Effector CD4-positive, alpha-beta T cell (primary cell): Measurements from ENCODE around the gene MUSTN1.

ENCODE experiments used
- DNase-seq: peaks from one replicate; pipeline ENCODE4 v3.0.0-alpha.2; 2020

Gene MUSTN1

GRCh38 chr3:52783211-52783555 is 51.6 kb downstream of the MUSTN1 start:
- no peak for DNase-seq
